Dedifferentiated amniotic fluid mesenchymal stem cell (primary cell): ENCODE data around the gene HERC4.
"Not testable (repeated sequence)": the region's sequence is repeated elsewhere in the genome, so short reads cannot be mapped to it uniquely, and the experiment has no call there.

Experiments
- DNase-seq: peaks from one replicate; pipeline ENCODE4 v3.0.0-alpha.2; 2016; ENCODE audit errors: extremely low spot score

HERC4 gene

DNA sequence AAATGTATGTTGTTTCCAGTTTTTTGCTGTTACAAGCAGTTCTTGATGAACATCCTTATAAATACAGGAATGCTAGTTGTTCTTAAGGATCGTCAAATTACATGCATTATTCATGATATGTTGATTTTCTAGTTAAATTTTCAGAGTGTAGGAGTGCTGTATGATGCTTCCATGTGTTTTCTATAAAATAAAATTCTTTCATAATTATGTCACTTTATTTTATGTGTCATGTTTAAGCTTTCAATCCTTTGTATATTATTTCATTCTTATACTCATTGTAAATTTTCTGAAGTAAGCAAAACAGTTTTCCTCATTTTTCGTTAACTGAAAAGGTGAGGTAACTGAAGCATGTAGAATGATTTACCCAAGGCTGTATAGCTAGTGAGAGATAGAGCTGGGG lies 17.4 kb upstream of the HERC4 start:
- no peak for DNase-seq

DNA sequence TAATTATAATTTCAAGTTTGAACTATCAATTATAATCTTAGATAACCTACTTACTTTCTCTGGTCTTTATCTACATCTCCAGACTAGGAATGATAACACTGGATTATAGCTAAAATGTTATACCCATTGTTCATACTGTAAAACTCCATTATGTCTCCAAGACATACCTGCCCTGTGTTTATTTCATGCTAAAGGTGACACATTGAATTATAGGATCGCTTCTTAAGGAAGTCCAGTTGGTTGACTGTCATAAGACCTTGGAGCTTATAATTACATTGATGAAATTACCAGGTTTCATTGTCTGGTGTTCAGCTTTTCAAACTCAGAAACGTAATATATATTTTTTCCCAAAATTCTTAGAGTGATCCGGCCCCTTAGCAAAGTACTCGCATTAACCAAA lies 15.5 kb upstream of the HERC4 start:
- no peak for DNase-seq

DNA sequence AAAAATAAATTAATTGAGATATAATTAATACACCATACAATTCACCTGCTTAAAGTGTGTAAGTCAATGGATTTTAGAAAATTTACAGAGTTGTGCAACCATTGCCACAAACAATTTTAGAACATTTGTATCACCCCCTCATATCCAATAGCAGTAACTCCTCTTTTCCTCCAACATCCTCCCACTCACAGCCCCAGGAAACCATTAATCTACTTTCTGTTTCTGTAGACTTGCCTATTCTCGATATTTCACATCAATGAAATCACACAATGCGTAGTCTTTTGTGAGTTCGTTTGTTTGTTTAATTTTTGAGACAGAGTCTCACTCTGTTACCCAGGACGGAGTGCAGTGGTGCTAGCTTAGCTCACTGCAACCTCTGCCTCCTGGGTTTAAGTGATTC lies 13.7 kb upstream of the HERC4 start:
- DNase-seq, result no peak

DNA sequence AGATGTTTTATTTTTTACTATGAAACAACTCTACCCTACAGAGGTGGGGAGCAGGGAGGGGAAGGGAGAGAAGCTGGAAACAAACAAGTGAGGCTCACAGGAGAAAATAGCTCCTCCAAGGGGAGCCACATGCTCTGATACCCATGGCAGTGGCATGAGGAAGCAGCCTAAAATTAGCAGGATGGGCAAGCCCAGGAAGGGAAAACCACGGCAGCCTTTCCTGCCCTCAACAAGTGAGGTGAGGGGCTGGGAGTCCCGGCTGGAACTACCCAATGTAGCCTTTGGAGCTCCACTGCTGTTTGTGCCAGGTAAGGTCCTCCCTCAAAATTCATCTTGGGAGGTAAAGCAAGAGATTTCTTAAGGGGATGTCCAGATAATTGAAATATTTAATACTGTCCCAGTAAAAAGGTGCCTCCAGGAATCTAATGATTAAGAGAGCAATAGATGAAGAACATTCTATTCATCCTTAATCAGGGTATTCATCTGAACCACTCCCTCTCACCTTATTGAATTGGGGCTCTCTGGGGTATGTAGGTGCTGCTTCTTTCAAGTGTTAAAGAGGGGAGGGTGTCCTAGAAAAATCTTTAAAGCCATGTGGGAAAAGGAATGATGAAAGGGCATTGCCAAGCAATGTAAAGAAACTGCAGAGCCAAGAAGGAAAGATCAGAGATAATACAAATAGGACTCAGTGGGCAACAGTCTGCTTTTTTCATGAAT lies 12.8 kb upstream of the HERC4 start:
- DNase-seq, result no peak

DNA sequence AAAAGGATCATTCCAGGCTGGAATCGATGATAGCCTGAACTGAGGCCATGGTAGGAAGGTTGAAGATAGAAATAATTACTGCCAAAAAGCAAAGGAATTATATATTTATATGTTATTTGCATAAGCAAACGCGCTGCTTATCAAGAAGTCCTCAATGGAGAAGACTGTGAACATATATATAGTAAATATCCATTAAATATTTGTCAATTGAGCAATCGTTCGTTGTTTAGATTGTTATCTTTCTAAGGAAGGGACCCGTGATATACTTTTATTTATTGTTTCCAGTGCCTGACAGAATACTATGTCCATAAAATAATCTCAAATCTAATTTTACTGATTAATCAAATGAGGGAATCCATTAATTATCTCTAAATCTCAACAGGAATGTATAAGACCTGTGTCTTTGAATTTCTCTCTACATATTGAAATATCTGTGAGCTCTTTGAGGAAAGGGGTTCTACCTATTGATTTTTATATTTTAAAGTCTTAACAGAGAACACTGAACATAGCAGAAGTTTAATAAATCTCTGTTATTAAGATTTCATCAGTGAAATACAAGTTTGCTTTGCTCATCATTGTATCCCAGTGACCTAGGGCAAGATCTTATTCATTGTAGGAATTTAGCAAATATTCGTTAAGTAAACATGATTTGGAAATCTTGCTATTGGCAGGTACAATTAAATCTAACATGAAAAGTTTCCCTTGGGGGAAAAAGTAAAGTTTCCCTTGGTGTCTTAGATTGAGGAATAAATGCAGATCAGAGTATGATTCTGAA lies 12.0 kb upstream of the HERC4 start:
- DNase-seq, result no peak

DNA sequence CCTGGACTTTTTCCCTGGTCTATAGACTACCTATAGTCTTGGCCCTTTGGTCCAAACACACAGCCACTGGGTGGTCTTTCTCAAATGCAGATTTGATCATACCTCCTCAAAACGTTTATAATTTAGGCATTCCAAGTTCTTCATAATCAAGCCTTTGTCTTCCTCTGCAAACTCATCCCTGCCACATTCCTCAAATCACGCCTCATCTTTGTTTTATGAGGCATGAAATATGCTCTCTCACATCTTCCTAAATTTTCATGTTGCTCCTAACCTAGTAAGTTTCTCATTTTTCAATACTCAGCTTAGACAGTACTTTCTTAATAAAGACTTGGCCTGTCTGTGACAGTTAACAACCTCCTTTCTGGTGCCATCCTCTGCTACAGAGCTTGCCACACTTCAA lies 10.9 kb upstream of the HERC4 start:
- no peak for DNase-seq

DNA sequence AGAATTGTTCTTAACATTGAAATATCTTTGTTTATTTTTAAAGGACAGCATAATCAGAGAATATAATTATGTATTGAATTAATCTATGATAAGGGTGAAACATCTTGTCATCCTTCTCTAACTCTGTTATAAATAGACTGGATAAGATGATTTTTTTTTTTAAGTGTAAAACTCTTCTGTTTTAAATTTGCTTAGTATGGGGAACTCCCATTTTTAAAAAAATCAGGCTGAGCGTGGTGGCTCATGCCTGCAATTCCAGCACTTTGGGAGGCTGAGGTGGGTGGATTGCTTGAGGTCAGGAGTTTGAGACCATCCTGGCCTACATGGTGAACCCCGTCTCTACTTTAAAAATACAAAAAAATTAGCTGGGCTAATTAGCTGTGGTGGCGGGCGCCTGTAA lies 9.4 kb upstream of the HERC4 start:
- DNase-seq, result no peak

DNA sequence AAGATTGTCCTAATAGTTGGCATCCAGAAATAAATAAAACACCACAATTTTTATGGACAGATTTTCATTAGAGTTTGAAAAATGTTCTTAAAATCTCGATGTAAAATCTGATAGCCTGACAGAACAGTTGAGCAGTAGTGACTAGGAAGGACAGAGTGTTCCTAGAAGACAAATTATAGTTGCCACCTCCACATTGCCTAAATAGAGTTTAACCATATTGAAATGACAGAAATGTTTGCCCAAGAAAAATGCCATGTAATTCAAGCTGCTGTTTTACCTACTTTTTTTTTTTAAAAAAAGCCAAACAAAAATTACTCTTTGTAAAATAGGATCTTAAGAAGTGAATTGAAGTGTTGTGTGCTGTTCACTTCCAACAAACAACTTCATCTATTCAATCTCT lies 8.9 kb upstream of the HERC4 start:
- DNase-seq, result no peak

DNA sequence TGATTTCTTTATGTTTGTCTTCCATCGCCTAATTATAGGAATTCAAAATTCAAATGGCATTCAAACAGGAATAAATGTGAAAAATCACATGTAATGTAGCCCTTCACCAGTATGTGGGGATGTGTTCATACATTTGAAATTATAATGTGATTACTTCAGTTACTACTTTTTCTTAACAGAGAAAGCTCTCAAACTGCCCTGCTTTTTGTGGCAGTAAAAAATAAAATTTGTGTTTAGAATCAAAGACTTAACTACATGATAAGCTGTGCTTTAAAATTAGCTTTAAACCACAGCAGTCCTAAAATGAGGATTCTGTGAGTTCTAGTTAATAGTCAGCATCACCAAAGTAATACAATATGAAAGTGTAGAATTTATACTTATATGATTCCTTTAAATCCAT lies 7.8 kb upstream of the HERC4 start:
- peak; percentile 50 for DNase-seq

DNA sequence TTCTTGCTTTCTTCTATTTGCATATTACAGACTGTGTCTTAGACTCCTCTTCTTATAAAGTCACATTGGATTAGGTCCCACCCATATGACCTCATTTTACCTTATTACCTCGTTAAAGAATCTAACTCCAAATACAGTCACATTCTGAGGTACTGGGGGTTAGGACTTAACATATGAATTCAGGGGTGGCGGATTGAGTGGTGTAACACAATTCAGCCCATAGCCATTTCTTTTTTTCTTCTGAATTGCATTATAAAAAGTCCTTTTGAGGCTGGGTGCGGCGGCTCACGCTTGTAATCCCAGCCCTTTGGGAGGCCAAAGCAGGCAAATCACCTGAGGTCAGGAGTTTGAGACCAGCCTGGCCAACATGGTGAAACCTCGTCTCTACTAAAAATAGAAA lies 6.8 kb upstream of the HERC4 start:
- DNase-seq, result no peak

DNA sequence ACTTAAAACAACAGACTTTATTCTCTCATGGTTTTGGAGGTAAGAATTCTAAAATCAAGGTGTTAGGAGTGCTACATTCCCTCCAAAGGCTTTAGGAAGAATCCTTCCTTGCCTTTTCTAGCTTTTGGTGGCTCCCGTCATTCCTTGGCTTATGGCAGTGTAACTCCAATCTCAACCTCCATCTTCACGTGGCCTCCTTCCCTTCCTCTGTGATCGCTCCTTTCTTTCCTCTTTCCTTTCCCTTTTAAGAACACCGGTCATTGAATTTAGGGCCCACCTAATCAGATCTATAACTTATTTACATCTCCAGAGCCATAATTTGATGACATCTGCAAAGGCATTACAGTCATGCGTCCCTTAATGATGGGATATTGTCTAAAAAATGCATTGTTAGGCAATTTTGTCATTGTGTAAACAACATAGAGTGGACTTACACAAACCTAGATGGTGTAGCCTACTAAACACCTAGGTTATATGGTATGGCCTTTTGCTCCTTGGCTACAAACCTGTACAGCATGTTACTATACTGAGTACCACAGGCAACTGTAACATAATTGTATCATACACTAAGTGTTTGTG lies 5.9 kb upstream of the HERC4 start:
- DNase-seq, result no peak

DNA sequence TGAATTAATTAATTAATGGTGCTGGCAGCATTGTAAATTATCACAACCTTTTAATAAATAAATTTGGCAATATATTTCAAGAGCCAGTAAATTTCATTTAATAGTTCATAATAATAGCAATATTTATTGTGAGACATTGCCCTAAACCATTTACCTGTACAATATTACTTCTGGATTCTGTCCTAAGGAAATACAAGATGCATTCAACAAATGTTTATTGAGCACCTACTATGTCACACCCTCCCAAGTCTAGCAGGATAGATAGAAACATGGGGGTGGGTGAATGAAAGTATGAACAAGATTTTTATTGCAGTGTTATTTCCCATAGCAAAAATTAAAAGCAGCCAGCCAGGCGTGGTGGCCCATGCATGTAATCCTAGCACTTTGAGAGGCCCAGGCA lies 4.4 kb upstream of the HERC4 start:
- no peak for DNase-seq

DNA sequence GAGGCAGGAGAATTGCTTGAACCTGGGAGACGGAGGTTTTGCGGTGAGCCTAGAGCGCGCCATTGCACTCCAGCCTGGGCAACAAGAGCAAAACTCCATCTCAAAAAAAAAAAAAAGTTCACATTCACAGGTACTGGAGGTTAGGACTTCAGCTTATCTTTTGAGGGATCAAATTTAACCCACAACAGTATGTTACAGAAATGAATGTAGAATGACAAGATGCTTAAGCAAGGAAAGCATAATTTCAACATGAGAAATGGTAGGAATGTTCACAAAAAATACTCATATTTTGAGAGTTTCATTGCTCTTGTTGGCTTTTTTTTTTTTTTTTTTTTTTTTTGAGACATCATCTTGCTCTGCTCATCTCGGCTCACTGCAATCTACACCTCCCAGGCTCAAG lies 1.9 kb upstream of the HERC4 start:
- DNase-seq, result no peak

DNA sequence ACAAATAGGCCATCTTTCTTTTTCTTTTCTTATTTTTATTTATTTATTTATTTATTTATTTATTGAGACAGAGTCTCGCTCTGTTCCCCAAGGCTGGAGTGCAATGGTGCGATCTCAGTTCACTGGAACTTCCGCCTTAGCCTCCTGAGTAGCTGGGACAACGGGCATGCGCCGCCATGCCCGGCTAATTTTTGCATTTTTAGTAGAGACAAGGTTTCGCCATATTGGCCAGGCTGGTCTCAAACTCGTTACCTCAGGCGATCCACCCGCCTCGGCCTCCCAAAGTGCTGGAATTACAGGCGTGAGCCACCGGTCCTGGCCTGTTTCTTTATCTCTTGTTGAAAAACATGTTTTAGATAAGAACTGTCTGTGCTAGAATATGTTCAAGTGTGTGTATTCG lies 998 bp upstream of the HERC4 start:
- not testable (repeated sequence) for DNase-seq

DNA sequence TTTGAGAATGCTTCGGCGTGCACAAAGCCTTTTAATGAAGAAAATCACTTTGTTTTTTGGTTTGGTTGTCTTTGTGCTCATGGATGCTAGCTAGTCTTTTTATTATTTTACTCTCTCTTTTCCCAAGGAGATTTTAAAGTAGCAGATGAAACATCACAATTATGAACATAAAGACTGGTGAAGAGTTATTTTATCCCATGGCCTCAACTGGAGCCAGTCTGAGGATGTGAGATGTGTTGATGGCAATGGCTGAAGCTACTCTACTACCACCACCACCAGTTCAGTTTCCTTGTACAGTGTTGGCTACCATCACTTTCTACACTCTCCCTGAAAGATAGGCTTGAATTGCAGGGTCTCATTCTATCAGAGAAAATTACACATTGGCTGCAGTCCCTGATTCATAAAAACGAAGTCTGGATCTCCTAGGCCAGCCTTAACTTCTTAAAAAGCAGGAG lies 494 bp upstream of the HERC4 start:
- no peak for DNase-seq

DNA sequence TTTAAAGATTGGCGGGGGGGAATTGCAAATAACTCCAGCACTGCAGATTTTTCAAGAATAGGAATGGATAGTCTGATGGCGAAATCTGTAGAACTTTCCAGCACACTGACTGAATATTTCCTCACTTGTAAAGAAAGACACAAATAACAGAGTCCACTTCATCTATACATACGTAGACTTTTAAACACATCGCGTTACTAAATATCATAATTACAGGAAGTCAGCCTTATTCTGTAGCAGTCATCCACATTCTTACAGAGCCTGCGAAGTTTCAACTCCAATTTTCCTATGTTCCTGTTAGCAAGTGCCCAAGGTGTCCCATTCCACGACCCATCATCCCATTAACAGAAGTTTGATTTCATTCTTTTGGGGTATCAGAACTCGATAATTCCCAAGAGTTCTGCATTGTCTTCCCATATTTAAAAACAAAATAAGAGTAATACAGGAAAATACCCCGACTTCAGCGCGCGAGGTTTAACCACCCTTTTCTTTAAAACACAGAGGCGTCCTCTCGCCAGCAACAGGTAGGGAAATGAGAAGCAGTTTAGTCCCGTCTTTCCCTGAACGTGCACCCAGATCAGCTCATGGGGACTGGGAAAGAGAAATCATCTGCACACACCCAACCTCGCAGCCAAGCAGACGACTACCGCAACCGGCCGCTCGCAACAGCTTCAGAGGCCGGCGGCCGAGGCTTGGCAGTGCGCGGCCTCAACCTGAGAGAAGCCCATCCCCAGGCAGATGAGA lies 880 bp downstream of the HERC4 start:
- DNase-seq, result no peak

DNA sequence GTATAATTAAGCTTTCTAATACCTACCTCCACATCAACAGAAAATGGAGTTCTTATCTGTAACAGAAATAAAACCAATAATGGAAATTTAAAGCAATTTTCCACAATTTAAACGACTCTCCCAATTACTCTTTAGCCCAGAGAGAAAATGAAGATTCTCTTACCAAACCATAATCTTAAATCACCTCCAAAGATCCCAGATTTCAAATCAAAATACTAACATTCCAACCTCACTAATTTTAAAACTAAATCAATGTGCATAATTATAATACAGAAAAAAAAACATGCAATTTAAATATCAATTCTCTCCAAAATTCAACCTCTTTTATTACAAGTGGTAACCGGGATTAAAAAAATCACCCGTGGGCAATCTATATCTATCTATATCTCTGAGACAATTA lies 1.5 kb downstream of the HERC4 start:
- no peak for DNase-seq

DNA sequence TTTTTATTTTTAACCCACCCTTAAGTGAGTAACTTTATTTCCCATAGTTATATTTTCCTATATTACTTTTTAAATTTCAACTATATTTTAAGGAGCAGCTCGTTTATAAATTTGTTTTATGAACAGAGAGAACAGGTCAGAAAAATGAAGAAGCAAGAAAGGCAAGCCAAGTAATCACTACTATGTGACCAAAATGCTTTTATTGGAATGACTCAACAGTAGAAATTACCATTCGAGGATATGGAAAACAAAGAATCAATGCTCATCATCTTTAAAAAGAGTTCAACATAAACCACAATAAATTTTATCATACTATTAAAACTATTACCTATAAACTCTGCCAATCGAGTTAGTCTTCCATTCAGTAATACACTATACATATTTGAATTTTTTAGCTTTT lies 7.6 kb downstream of the HERC4 start:
- no peak for DNase-seq

DNA sequence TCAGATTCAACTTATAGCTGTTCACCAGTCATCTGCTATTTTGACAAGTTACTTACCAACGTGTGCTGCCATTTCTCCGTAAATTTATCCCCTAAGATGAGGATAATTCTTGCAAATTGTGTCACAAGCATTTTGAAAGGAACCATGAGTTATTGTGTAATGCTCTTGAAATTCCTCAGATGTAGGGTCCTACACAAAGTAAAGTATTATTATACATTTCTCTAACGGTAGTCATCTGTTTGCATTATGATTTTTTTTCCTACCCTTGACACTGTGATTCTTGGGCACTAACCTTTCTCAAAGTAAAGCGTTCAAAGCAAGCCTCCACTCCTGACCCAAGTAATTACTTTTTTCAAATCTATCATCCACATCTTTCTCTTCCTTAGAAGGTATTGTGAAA lies 8.1 kb downstream of the HERC4 start:
- DNase-seq, result no peak

DNA sequence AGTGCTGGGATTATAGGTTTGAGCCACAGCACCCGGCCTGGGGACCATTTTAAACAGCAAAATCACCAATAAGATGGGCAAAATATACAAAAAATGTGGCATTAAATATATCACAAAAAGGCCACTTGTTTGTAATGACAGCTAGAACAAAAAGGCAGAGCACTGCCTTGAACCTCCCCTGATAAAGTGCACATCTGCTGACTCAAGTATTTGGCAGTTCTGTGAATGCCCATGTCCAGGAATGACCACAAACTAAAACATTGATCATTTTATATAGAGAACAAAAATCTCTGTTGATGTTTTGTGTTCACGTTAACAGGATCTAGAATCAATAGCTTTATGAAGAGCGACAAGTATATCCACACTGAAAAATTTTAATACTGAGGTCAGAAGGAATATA lies 21.5 kb downstream of the HERC4 start:
- DNase-seq, result no peak

DNA sequence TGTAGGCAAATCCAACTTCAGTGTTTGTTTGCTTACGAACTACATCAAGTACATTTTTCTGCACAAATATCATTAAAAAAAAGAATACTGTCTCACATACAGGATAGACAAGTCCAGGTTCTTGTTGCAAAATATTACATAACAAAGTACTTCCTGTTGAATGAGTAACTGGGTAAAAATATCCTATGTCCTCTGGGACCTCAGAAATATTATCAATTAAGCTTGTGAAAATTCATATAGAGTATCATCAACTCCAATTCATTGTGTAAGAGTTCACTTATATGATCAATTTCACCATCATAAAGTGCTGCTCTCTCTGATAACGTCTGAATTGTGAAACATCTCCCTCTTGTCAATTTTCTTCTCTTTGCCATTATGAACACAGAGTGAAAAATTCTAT lies 22.6 kb downstream of the HERC4 start:
- DNase-seq, result no peak

DNA sequence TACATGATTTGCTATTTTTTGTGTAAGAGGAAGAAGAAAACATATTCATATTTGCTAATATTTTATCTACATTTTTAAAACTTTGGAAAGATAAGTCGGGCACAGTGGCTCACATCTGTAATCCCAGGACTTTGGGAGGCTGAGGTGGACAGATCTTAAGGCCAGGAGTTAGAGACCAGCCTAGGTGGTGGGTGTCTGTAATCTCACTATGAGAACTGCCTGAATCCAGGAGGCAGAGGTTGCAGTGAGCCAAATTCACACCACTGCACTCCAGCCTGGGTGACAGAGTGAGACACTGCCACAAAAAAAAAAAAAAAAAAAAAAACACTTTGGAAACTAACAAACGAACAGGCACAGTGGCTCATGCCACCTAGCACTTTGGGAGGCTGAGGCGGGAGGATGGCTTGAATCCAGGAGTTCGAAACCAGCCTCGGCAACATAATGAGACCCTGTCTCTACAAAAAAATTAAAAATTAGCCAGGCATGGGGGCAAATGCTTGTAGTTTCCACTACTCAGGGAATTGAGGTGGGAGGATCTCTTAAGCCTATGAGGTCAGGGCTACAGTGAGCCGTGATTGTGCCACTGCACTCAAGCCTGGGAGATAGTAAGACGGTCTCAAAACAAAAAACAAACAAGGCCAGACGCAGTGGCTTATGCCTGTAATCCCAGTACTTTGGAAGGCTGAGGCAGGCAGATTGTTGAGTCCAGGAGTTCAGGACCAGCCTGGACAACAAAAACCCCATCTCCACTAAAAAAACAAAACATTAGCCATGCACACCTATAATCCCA lies 25.6 kb downstream of the HERC4 start:
- DNase-seq, result no peak
